H9 (cell line): ENCODE data around the gene CYB5A. TPM values are rescaled to one million over a fixed set of nuclear protein-coding genes. Genes with fewer than 3 reads are reported as not detected.

Experiments used
- DNase-seq: peaks from one replicate; pipeline ENCODE4 v3.0.0-alpha.2; 2017
- H2AFZ ChIP-seq: one replicate; pipeline ENCODE4 v1.6.1; 2013; ENCODE audit warnings: mild to moderate bottlenecking, low read length, control low read depth, moderate library complexity
- H2AK5ac ChIP-seq: 2 replicates; pipeline ENCODE4 v1.6.1; 2013; ENCODE audit warnings: low read length, control low read depth, mixed read lengths; ENCODE audit not compliant: insufficient read length
- H2BK120ac ChIP-seq: one replicate; pipeline ENCODE4 v1.6.1; 2013; ENCODE audit warnings: low read depth, mild to moderate bottlenecking, low read length, control low read depth, inconsistent platforms; ENCODE audit not compliant: poor library complexity, severe bottlenecking
- H2BK12ac ChIP-seq: 2 replicates; pipeline ENCODE4 v1.6.1; 2013; ENCODE audit warnings: low read length, control low read depth, mixed read lengths, low read depth; ENCODE audit not compliant: insufficient read length
- H2BK15ac ChIP-seq: 2 replicates; pipeline ENCODE4 v1.6.1; 2013; ENCODE audit warnings: low read depth, low read length, control low read depth
- H2BK20ac ChIP-seq: one replicate; pipeline ENCODE4 v1.6.1; 2013; ENCODE audit warnings: low read depth, mild to moderate bottlenecking, low read length, control low read depth, inconsistent platforms; ENCODE audit not compliant: poor library complexity, severe bottlenecking
- H2BK5ac ChIP-seq: 2 replicates; pipeline ENCODE4 v1.6.1; 2013; ENCODE audit warnings: low read length, control low read depth, mixed read lengths; ENCODE audit not compliant: insufficient read length
- H3K14ac ChIP-seq: 2 replicates; pipeline ENCODE4 v1.6.1; 2013; ENCODE audit warnings: low read length, control low read depth; ENCODE audit not compliant: insufficient read depth
- H3K18ac ChIP-seq: 2 replicates; pipeline ENCODE4 v1.6.1; 2013; ENCODE audit warnings: low read depth, mild to moderate bottlenecking, mixed read lengths, low read length, control low read depth; ENCODE audit not compliant: insufficient read length
- H3K23ac ChIP-seq: 2 replicates; pipeline ENCODE4 v1.6.1; 2013; ENCODE audit warnings: low read length, control low read depth, mixed read lengths, low read depth; ENCODE audit not compliant: insufficient read length
- H3K23me2 ChIP-seq: 2 replicates; pipeline ENCODE4 v1.6.1; 2013; ENCODE audit warnings: low read depth, mild to moderate bottlenecking, mixed read lengths, low read length, control low read depth; ENCODE audit not compliant: insufficient read length, poor library complexity, severe bottlenecking
- H3K27ac ChIP-seq: 2 replicates; pipeline ENCODE4 v1.5.1; 2013; ENCODE audit warnings: low read length, control low read depth, mixed read lengths, low read depth; ENCODE audit not compliant: insufficient read length
- H3K27me3 ChIP-seq: 2 replicates; pipeline ENCODE4 v1.6.1; 2013; ENCODE audit warnings: low read length, control low read depth, inconsistent platforms; ENCODE audit not compliant: insufficient read depth
- H3K4ac ChIP-seq: 2 replicates; pipeline ENCODE4 v1.6.1; 2013; ENCODE audit warnings: low read depth, mild to moderate bottlenecking, control low read depth, inconsistent platforms, low read length, moderate library complexity
- H3K4me1 ChIP-seq: 2 replicates; pipeline ENCODE4 v1.6.1; 2013; ENCODE audit warnings: low read length, control low read depth, inconsistent platforms; ENCODE audit not compliant: insufficient read depth
- H3K4me2 ChIP-seq: 2 replicates; pipeline ENCODE4 v1.6.1; 2013; ENCODE audit warnings: low read length, control low read depth, mixed read lengths; ENCODE audit not compliant: insufficient read length, insufficient read depth
- H3K56ac ChIP-seq: 2 replicates; pipeline ENCODE4 v1.6.1; 2013; ENCODE audit warnings: low read depth, mild to moderate bottlenecking, mixed read lengths, low read length, control low read depth; ENCODE audit not compliant: insufficient read length
- H3K79me1 ChIP-seq: 2 replicates; pipeline ENCODE4 v1.6.1; 2013; ENCODE audit warnings: low read depth, mild to moderate bottlenecking, moderate library complexity, low read length, control low read depth, inconsistent platforms; ENCODE audit not compliant: insufficient read depth, poor library complexity, severe bottlenecking
- H3K79me2 ChIP-seq: 2 replicates; pipeline ENCODE4 v1.6.1; 2013; ENCODE audit warnings: low read length, control low read depth, inconsistent platforms; ENCODE audit not compliant: insufficient read depth
- H3K9ac ChIP-seq: 2 replicates; pipeline ENCODE4 v1.6.1; 2013; ENCODE audit warnings: low read length, control low read depth, mixed read lengths; ENCODE audit not compliant: insufficient read length; ENCODE audit errors: extremely low read depth
- H3K9me3 ChIP-seq: one replicate; pipeline ENCODE4 v1.6.1; 2013; ENCODE audit warnings: low read depth, low read length, inconsistent platforms; ENCODE audit not compliant: control insufficient read depth
- H3T11ph ChIP-seq: one replicate; pipeline ENCODE4 v1.6.1; 2013; ENCODE audit warnings: mild to moderate bottlenecking, low read length, control low read depth, inconsistent platforms
- H4K20me1 ChIP-seq: one replicate; pipeline ENCODE4 v1.6.1; 2013; ENCODE audit not compliant: control insufficient read depth, insufficient read length, insufficient read depth
- H4K5ac ChIP-seq: 2 replicates; pipeline ENCODE4 v1.6.1; 2013; ENCODE audit warnings: low read depth, mild to moderate bottlenecking, mixed read lengths, low read length, control low read depth; ENCODE audit not compliant: insufficient read length
- H4K8ac ChIP-seq: replicated peaks from 2 replicates; pipeline ENCODE4 v1.6.1; 2013; ENCODE audit warnings: low read length, control low read depth, mixed read lengths, low read depth; ENCODE audit not compliant: insufficient read length
- H4K91ac ChIP-seq: 2 replicates; pipeline ENCODE4 v1.6.1; 2013; ENCODE audit warnings: low read depth, mild to moderate bottlenecking, moderate library complexity, mixed read lengths, low read length, control low read depth; ENCODE audit not compliant: insufficient read length
- H3K27ac Mint-ChIP-seq, 3 experiments: 2 replicates in 2 of 3; 3 replicates in 1 of 3; pipeline ENCODE4 v1.8.0; 2020 to 2021; ENCODE audit warnings: mixed read lengths in 3 of 3, mild to moderate bottlenecking in 1 of 3, moderate library complexity in 1 of 3
- H3K27me3 Mint-ChIP-seq: 2 replicates; pipeline ENCODE4 v1.8.0; 2021; ENCODE audit warnings: low read depth, mild to moderate bottlenecking, moderate library complexity, mixed read lengths
- H3K36me3 Mint-ChIP-seq, 3 experiments: 2 replicates in 2 of 3; 3 replicates in 1 of 3; pipeline ENCODE4 v1.8.0; 2020 to 2021; ENCODE audit warnings: low read depth in 3 of 3, mixed read lengths in 3 of 3; ENCODE audit not compliant: insufficient read depth in 1 of 3
- H3K4me1 Mint-ChIP-seq, 2 experiments: 2 replicates each; pipeline ENCODE4 v1.8.0; 2020; ENCODE audit warnings: mixed read lengths in 2 of 2
- H3K4me3 Mint-ChIP-seq, 2 experiments: 2 replicates in 1 of 2; 3 replicates in 1 of 2; pipeline ENCODE4 v1.8.0; 2020 to 2021; ENCODE audit warnings: mild to moderate bottlenecking in 2 of 2, mixed read lengths in 2 of 2, moderate library complexity in 1 of 2
- H3K9me3 Mint-ChIP-seq, 2 experiments: 2 replicates in 1 of 2; 3 replicates in 1 of 2; pipeline ENCODE4 v1.8.0; 2020; ENCODE audit warnings: mild to moderate bottlenecking in 2 of 2, mixed read lengths in 2 of 2, moderate library complexity in 1 of 2
- CTCF ChIP-seq: fragments of 200-600 bp; sonication (generic); conservative IDR thresholded peaks from 3 replicates; pipeline ENCODE4 v1.8.0; 2021; ENCODE audit warnings: antibody characterized with exemption, mild to moderate bottlenecking
- whole genome bisulfite sequencing: extraction: QIAGEN DNeasy Blood & Tissue Kit; methylation state at CpG from one replicate; pipeline ENCODE4 v1.1.7; 2013; ENCODE audit warnings: missing lambda C conversion rate, low lambda C conversion rate, mixed read lengths; ENCODE audit not compliant: insufficient read length; ENCODE audit errors: extremely low coverage; 5-methylcytosine and 5-hydroxymethylcytosine counted together
- total RNA-seq: library from RNA; stranded (reverse); gene quantifications from 2 replicates; pipeline ENCODE4 v1.2.1, GENCODE V29; 2021

Gene CYB5A
- total RNA-seq, 1 experiment from 2014 or later = 93.2 TPM

- Histone ChIP-seq H3K9me3 (no peaks in the 10 kb centered on the region), H2BK12ac (no peak overlapping the region), H3T11ph (no peak overlapping the region), H3K23me2 (no peaks in the 10 kb centered on the region), H4K5ac (no peak overlapping the region), H4K8ac (no peak overlapping the region), H3K9ac (no peak overlapping the region), H2BK20ac (no peak overlapping the region), H2BK120ac (no peak overlapping the region), H2AFZ (no peak overlapping the region), H3K23ac (no peak overlapping the region), H3K4me1 (no peaks in the 10 kb centered on the region), H3K79me2 (no peaks in the 10 kb centered on the region), H2BK5ac (no peak overlapping the region), H4K20me1 (no peaks in the 10 kb centered on the region), H3K18ac (no peak overlapping the region), H3K56ac (no peak overlapping the region), H2BK15ac (no peak overlapping the region), H3K27ac (no peak overlapping the region), H3K4ac (no peak overlapping the region), H2AK5ac (no peak overlapping the region), H4K91ac (no peak overlapping the region), H3K14ac (no peak overlapping the region), H3K79me1 (no peaks in the 10 kb centered on the region), H3K4me2 (no peak overlapping the region), H3K27me3 (no peaks in the 10 kb centered on the region)
- Mint-ChIP-seq H3K4me3 (no peak overlapping the region), H3K9me3 (peaks cover 0 to 2% of the 10 kb centered on the region in 2 experiments; a peak in 2 of 5 replicates), H3K27me3 (no peaks in the 10 kb centered on the region), H3K4me1 (peaks cover 11 to 12% of the 10 kb centered on the region in 2 experiments), H3K27ac (no peak overlapping the region), H3K36me3 (no peaks in the 10 kb centered on the region)
- no CpG with 5 or more reads among the region's 2 CpGs for whole genome bisulfite sequencing
- DNase-seq = no peak
- TF ChIP-seq CTCF = peak; percentile 52; the same call in 2 of the 3 replicates
Observed at GRCh38 chr18:74331404-74331803, 39.6 kb upstream of the CYB5A start.
